GM23338 (cell line): ENCODE results near the gene CD48. TPM values are rescaled to one million over a fixed set of nuclear protein-coding genes. Genes with fewer than 3 reads are reported as not detected.

Experiments used
- ATAC-seq: fragments of 200-7000 bp; cut with Tn5 transposase; 3 replicates; pipeline ENCODE4 v1.9.1; 2020
- DNase-seq: peaks from one replicate; pipeline ENCODE4 v3.0.0-alpha.2; 2015; ENCODE audit warnings: low spot score
- H2AFZ ChIP-seq: fragments of 200-600 bp; sonication (generic); 2 replicates; pipeline ENCODE4 v1.8.0; 2016; ENCODE audit warnings: antibody characterized with exemption, mild to moderate bottlenecking, moderate library complexity
- H3F3A ChIP-seq: fragments of 200-600 bp; sonication (generic); replicated peaks from 2 replicates; pipeline ENCODE4 v1.8.0; 2017; ENCODE audit warnings: antibody characterized with exemption, mixed run types, low read depth
- H3K27ac ChIP-seq: fragments of 200-600 bp; sonication (generic); 2 replicates; pipeline ENCODE4 v1.6.1; 2016; ENCODE audit warnings: low read depth
- H3K27me3 ChIP-seq: fragments of 200-600 bp; sonication (generic); 2 replicates; pipeline ENCODE4 v1.8.0; 2016; ENCODE audit warnings: mild to moderate bottlenecking, mixed run types, moderate library complexity; ENCODE audit not compliant: insufficient read depth
- H3K36me3 ChIP-seq: fragments of 200-600 bp; sonication (generic); 2 replicates; pipeline ENCODE4 v1.8.0; 2016; ENCODE audit warnings: mild to moderate bottlenecking; ENCODE audit not compliant: insufficient read depth
- H3K4me1 ChIP-seq: fragments of 200-600 bp; sonication (generic); 2 replicates; pipeline ENCODE4 v1.8.0; 2016; ENCODE audit warnings: mild to moderate bottlenecking, moderate library complexity; ENCODE audit not compliant: insufficient read depth
- H3K4me2 ChIP-seq: fragments of 200-600 bp; sonication (generic); 2 replicates; pipeline ENCODE4 v1.7.1; 2017; ENCODE audit warnings: mixed run types
- H3K4me3 ChIP-seq: fragments of 200-600 bp; sonication (generic); 2 replicates; pipeline ENCODE4 v1.6.1; 2016; ENCODE audit warnings: mixed run types
- H3K79me2 ChIP-seq: fragments of 200-600 bp; sonication (generic); replicated peaks from 2 replicates; pipeline ENCODE4 v1.8.0; 2017; ENCODE audit warnings: mild to moderate bottlenecking; ENCODE audit not compliant: insufficient read depth
- H3K9me2 ChIP-seq: fragments of 200-600 bp; sonication (generic); 2 replicates; pipeline ENCODE4 v1.8.0; 2017; ENCODE audit not compliant: insufficient read depth
- H4K20me1 ChIP-seq: fragments of 200-600 bp; sonication (generic); replicated peaks from 2 replicates; pipeline ENCODE4 v1.8.0; 2017; ENCODE audit warnings: mild to moderate bottlenecking; ENCODE audit not compliant: insufficient read depth
- H3K27ac Mint-ChIP-seq: 2 replicates; pipeline ENCODE4 v1.8.0; 2020; ENCODE audit warnings: inconsistent platforms, mild to moderate bottlenecking, moderate library complexity, mixed read lengths
- H3K27me3 Mint-ChIP-seq: 3 replicates; pipeline ENCODE4 v1.8.0; 2022; ENCODE audit warnings: low read depth, mild to moderate bottlenecking, moderate library complexity, mixed read lengths, inconsistent platforms; ENCODE audit not compliant: insufficient read depth, poor library complexity
- H3K36me3 Mint-ChIP-seq: 3 replicates; pipeline ENCODE4 v1.8.0; 2021; ENCODE audit warnings: low read depth, mild to moderate bottlenecking, inconsistent platforms, moderate library complexity, mixed read lengths
- H3K4me1 Mint-ChIP-seq: 3 replicates; pipeline ENCODE4 v1.8.0; 2020; ENCODE audit warnings: mild to moderate bottlenecking, inconsistent platforms, mixed read lengths
- H3K4me3 Mint-ChIP-seq: 3 replicates; pipeline ENCODE4 v1.8.0; 2021; ENCODE audit warnings: moderate library complexity, mild to moderate bottlenecking, inconsistent platforms, mixed read lengths
- H3K9me3 Mint-ChIP-seq: 3 replicates; pipeline ENCODE4 v1.8.0; 2020; ENCODE audit warnings: moderate library complexity, mild to moderate bottlenecking, inconsistent platforms, mixed read lengths
- EZH2 ChIP-seq: fragments of 200-600 bp; sonication (generic); IDR thresholded peaks from one replicate; pipeline ENCODE4 v1.8.0; 2017; ENCODE audit warnings: antibody characterized with exemption, mild to moderate bottlenecking, low read depth; ENCODE audit not compliant: unreplicated experiment
- EZH2phosphoT487 ChIP-seq: fragments of 200-600 bp; sonication (generic); IDR thresholded peaks from one replicate; pipeline ENCODE4 v1.8.1; 2018; ENCODE audit warnings: antibody characterized with exemption; ENCODE audit not compliant: unreplicated experiment
- JUNB ChIP-seq: IDR thresholded peaks from one replicate; pipeline ENCODE4 v1.6.1; 2016; ENCODE audit warnings: antibody characterized with exemption; ENCODE audit not compliant: unreplicated experiment
- POLR2AphosphoS5 ChIP-seq: IDR thresholded peaks from 2 replicates; pipeline ENCODE4 v1.6.1; 2016; ENCODE audit warnings: antibody characterized with exemption, low read depth
- STAT1 ChIP-seq: IDR thresholded peaks from one replicate; pipeline ENCODE4 v1.6.1; 2016; ENCODE audit warnings: antibody characterized with exemption; ENCODE audit not compliant: unreplicated experiment
- ZNF114 ChIP-seq: fragments of 250-450 bp; sonication (Bioruptor Pico); IDR thresholded peaks from 2 replicates; pipeline ENCODE4 v1.5.0; 2020; ENCODE audit warnings: mild to moderate bottlenecking, moderate library complexity
- ZNF331 ChIP-seq: fragments of 250-450 bp; sonication (Bioruptor Pico); IDR thresholded peaks from 2 replicates; pipeline ENCODE4 v1.5.0; 2020; ENCODE audit warnings: low read depth, mild to moderate bottlenecking, moderate library complexity
- polyA plus RNA-seq: library from polyadenylated mRNA; unstranded; fragments of >200 nt; fragmentation: Nextera tagmentation; extraction: Ambion mirVana; gene quantifications from 2 replicates; pipeline ENCODE4 v1.2.1, GENCODE V29; 2016
- total RNA-seq: library from RNA; depleted of rRNA; stranded (reverse); fragments of >200 nt; shearing (Covaris generic); gene quantifications from 2 replicates; pipeline ENCODE4 v1.2.3, GENCODE V29; 2014
- TF ChIP-seq, protein P1 (sequence below): IDR thresholded peaks from 2 replicates; pipeline ENCODE4 v1.6.1; 2016; ENCODE audit warnings: antibody characterized with exemption
- TF ChIP-seq, protein P2 (sequence below), 2 experiments: fragments of 200-600 bp in 1 of 2; sonication (generic) in 1 of 2; conservative IDR thresholded peaks; 2 replicates each; pipeline versions ENCODE4 v1.5.1 to v1.6.1; 2016 to 2017; ENCODE audit warnings: antibody characterized with exemption in 2 of 2, low read depth in 2 of 2, mild to moderate bottlenecking in 2 of 2, moderate library complexity in 1 of 2

The CD48 gene
- total and polyA plus RNA-seq, 2 experiments from 2014 or later, result 0.34 to 0.45 TPM

DNA sequence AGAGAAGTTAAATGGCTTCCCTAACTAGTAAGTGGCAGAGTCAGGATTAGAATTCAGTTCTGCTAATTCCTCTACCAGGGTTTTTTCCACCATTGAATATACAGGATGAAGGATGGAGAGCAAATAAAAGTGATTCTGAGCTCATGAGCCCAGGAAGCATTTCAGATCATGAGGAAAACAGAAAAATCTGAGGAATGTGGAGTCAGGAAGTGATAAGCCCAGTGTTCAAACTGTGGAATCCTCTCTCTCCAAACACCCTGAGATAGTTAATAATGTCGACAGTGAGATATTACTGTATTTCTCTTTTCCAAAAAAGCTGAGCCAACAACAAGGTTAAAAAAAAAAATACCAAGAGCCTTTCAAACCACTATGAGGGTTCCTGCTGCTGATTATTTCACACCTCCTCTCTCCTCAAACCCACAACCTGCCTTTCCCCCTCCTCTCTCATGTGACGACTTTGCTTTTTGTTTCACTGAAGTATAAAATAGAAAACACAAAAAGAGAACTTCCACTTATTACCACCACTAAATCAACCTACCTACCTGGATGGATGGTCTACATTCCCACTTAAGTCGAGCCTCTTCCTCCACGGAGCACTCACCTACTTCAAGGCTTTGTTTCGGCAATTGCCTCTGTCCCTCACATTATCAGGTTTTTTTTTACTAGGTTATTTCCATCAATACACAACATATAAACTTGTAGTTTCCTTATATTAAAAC is 73.6 kb downstream of the CD48 start:
- Histone ChIP-seq H3K79me2 (no peaks in the 10 kb centered on the region), H3K4me1 (peaks cover 9% of the 10 kb centered on the region), H3K36me3 (no peaks in the 10 kb centered on the region), H3K27ac (no peak overlapping the region), H4K20me1 (no peaks in the 10 kb centered on the region), H3F3A (no peaks in the 10 kb centered on the region), H3K4me3 (no peak overlapping the region), H3K27me3 (no peaks in the 10 kb centered on the region), H2AFZ (peak overlapping the region; percentile 31; the same call in 1 of the 2 replicates), H3K4me2 (no peak overlapping the region), H3K9me2 (peaks cover 13% of the 10 kb centered on the region; the same call in 1 of the 2 replicates)
- no peaks in the 10 kb centered on the region for H3K36me3 Mint-ChIP-seq
- peaks cover 20% of the 10 kb centered on the region for H3K4me1 Mint-ChIP-seq
- H3K27me3 Mint-ChIP-seq, result peaks cover 5% of the 10 kb centered on the region
- DNase-seq (peak; percentile 25), ATAC-seq (no peak)
- no peak overlapping the region for H3K27ac Mint-ChIP-seq
- TF ChIP-seq STAT1, result no peak
- H3K9me3 Mint-ChIP-seq, result no peaks in the 10 kb centered on the region
- no peak overlapping the region for H3K4me3 Mint-ChIP-seq

DNA sequence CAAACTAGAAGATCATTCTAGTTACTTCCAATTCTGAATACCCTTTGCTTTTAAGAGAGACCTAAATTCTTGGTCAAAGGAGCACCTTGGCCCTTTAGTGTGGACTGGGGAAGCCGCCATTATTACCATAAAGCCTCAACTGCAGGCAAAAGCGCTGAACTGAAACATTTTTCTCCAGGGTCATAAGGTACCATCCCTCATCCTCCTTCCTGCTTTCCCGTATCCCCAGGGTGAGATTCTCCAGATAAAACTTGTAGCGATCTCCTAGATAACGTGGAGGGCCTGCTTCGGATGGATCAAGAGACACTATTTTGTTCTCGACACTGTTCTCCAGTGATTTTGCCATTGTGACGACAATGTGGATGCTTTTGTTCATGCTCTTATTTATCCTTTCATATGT is 74.6 kb downstream of the CD48 start:
- H3K4me3 ChIP-seq, result no peak overlapping the region
- H3K4me1 Mint-ChIP-seq, result peaks cover 20% of the 10 kb centered on the region
- peaks cover 9% of the 10 kb centered on the region for H3K4me1 ChIP-seq
- no peaks in the 10 kb centered on the region for H3K9me3 Mint-ChIP-seq
- H3F3A ChIP-seq, result no peaks in the 10 kb centered on the region
- no peak overlapping the region for H2AFZ ChIP-seq
- H3K4me3 Mint-ChIP-seq, result no peak overlapping the region
- H3K27me3 Mint-ChIP-seq, result peaks cover 5% of the 10 kb centered on the region
- H3K9me2 ChIP-seq, result peaks cover 13% of the 10 kb centered on the region; the same call in 1 of the 2 replicates
- ATAC-seq, result no peak
- no peaks in the 10 kb centered on the region for H4K20me1 ChIP-seq
- H3K27me3 ChIP-seq, result no peaks in the 10 kb centered on the region
- no peaks in the 10 kb centered on the region for H3K36me3 ChIP-seq
- no peak for DNase-seq
- TF ChIP-seq ZNF331 (CRISPR knock-in tag) (no peak), JUNB (no peak), ZNF114 (CRISPR knock-in tag) (no peak), EZH2 (no peak), POLR2AphosphoS5 (no peak)
- TF ChIP-seq, protein P1, sequence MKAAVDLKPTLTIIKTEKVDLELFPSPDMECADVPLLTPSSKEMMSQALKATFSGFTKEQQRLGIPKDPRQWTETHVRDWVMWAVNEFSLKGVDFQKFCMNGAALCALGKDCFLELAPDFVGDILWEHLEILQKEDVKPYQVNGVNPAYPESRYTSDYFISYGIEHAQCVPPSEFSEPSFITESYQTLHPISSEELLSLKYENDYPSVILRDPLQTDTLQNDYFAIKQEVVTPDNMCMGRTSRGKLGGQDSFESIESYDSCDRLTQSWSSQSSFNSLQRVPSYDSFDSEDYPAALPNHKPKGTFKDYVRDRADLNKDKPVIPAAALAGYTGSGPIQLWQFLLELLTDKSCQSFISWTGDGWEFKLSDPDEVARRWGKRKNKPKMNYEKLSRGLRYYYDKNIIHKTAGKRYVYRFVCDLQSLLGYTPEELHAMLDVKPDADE, result no peak
- no peaks in the 10 kb centered on the region for H3K79me2 ChIP-seq
- H3K27ac ChIP-seq, result no peak overlapping the region
- H3K4me2 ChIP-seq, result no peak overlapping the region
- H3K27ac Mint-ChIP-seq, result no peak overlapping the region
- no peaks in the 10 kb centered on the region for H3K36me3 Mint-ChIP-seq

DNA sequence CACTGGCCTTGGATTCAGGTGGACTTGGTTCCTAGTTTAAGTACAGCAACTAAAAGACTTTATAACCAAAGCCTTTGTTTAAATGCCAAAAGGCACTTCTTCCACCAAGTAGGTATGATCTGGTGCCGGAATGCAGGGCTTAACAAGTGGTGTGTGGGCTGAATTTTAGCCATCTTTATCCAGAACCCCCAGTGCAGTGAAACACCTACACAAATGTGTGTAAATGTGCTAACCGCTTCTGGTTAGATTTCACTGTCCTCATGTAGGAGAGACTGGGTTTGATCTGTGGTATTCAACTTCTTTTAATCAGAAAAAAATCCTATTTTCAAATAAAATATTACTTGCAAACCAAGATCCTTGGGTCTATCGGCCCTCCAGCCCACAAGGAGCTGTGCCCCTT is 75.1 kb downstream of the CD48 start:
- no peak for DNase-seq
- Histone ChIP-seq H3K27ac (no peak overlapping the region), H3K4me1 (peaks cover 9% of the 10 kb centered on the region), H2AFZ (peak overlapping the region; percentile 87), H3K36me3 (no peaks in the 10 kb centered on the region), H3K27me3 (no peaks in the 10 kb centered on the region), H3F3A (no peaks in the 10 kb centered on the region), H4K20me1 (no peaks in the 10 kb centered on the region), H3K4me3 (no peak overlapping the region), H3K4me2 (no peak overlapping the region), H3K9me2 (peaks cover 13% of the 10 kb centered on the region; the same call in 1 of the 2 replicates), H3K79me2 (no peaks in the 10 kb centered on the region)
- no peak for ATAC-seq
- Mint-ChIP-seq H3K4me1 (peaks cover 20% of the 10 kb centered on the region), H3K27ac (no peak overlapping the region), H3K4me3 (no peak overlapping the region), H3K36me3 (no peaks in the 10 kb centered on the region), H3K27me3 (peaks cover 5% of the 10 kb centered on the region), H3K9me3 (no peaks in the 10 kb centered on the region)
- TF ChIP-seq JUNB (no peak), EZH2phosphoT487 (no peak), POLR2AphosphoS5 (no peak), STAT1 (no peak)
- TF ChIP-seq, protein P2, sequence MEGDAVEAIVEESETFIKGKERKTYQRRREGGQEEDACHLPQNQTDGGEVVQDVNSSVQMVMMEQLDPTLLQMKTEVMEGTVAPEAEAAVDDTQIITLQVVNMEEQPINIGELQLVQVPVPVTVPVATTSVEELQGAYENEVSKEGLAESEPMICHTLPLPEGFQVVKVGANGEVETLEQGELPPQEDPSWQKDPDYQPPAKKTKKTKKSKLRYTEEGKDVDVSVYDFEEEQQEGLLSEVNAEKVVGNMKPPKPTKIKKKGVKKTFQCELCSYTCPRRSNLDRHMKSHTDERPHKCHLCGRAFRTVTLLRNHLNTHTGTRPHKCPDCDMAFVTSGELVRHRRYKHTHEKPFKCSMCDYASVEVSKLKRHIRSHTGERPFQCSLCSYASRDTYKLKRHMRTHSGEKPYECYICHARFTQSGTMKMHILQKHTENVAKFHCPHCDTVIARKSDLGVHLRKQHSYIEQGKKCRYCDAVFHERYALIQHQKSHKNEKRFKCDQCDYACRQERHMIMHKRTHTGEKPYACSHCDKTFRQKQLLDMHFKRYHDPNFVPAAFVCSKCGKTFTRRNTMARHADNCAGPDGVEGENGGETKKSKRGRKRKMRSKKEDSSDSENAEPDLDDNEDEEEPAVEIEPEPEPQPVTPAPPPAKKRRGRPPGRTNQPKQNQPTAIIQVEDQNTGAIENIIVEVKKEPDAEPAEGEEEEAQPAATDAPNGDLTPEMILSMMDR (conservative IDR thresholded peaks at IDR 0.05; ENCODE audit: low read depth in 2 of 2), result no peak
